Nephron (organoid): Measurements from ENCODE around the gene ZYG11A.

ENCODE experiments used
- H3K27ac Mint-ChIP-seq, 3 experiments: 2 replicates each; pipeline ENCODE4 v1.8.0; 2020; ENCODE audit warnings: mixed read lengths in 3 of 3, mild to moderate bottlenecking in 2 of 3, moderate library complexity in 1 of 3
- H3K27me3 Mint-ChIP-seq: 2 replicates; pipeline ENCODE4 v1.8.0; 2021; ENCODE audit warnings: low read depth, mild to moderate bottlenecking, moderate library complexity, mixed read lengths
- H3K36me3 Mint-ChIP-seq: 2 replicates; pipeline ENCODE4 v1.8.0; 2020; ENCODE audit warnings: low read depth, mixed read lengths
- H3K4me1 Mint-ChIP-seq: 2 replicates; pipeline ENCODE4 v1.8.0; 2020; ENCODE audit warnings: mixed read lengths
- H3K4me3 Mint-ChIP-seq, 3 experiments: 2 replicates each; pipeline ENCODE4 v1.8.0; 2020; ENCODE audit warnings: mild to moderate bottlenecking in 3 of 3, mixed read lengths in 3 of 3, moderate library complexity in 2 of 3
- H3K9me3 Mint-ChIP-seq: 2 replicates; pipeline ENCODE4 v1.8.0; 2020; ENCODE audit warnings: mixed read lengths
- CTCF ChIP-seq, 3 experiments: fragments of 200-600 bp; sonication (generic); IDR thresholded peaks; one replicate each; pipeline ENCODE4 v1.5.0; 2021; ENCODE audit warnings: antibody characterized with exemption in 3 of 3; ENCODE audit not compliant: unreplicated experiment in 3 of 3

The ZYG11A gene

DNA sequence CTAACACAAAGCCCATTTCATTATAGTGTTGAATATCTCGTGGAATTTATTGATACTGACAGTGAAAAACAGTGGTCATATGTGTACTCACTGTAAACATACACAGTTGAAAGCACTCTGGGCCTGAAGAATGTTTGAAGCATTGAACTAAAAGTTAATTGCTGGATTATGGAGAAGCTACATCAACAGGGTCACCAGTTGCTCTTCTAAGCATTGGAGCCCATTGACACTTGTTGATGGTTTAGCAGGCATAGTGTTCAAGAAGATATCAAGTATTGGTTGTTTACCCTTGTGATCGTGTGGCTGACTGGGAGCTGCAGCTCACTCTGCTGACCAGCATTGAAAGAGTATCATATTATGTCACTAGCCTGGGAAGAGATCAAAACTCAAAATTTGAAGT is 10.3 kb downstream of the ZYG11A start:
- Mint-ChIP-seq H3K4me3 (no peak overlapping the region), H3K9me3 (no peaks in the 10 kb centered on the region), H3K27ac (no peak overlapping the region), H3K36me3 (no peaks in the 10 kb centered on the region), H3K4me1 (no peaks in the 10 kb centered on the region), H3K27me3 (peaks cover 4% of the 10 kb centered on the region)
- TF ChIP-seq CTCF (IDR thresholded peaks at IDR 0.05; ENCODE audit: unreplicated experiment in 3 of 3): no peak

DNA sequence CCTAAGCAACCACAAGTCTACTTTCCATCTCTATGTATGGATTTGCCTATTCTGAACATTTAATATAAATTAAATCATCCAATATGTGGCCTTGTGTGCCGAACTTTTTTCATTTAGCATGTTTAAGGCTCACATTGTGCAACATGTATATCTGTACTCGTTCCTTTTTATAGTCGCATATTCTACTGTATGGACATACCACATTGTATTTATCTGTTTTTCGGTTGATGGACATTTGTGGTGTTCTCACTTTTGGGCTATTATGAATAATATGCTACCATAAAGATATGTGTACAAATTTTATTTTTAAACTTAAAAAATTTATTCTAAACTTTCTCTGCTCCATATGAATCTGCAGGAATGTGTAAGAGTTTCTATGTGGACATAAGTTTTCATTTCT is 13.0 kb downstream of the ZYG11A start:
- no peak overlapping the region for H3K27ac Mint-ChIP-seq
- H3K36me3 Mint-ChIP-seq: no peaks in the 10 kb centered on the region
- H3K27me3 Mint-ChIP-seq: peaks cover 4% of the 10 kb centered on the region
- H3K4me3 Mint-ChIP-seq: no peak overlapping the region
- TF ChIP-seq CTCF (IDR thresholded peaks at IDR 0.05; ENCODE audit: unreplicated experiment in 3 of 3): no peak
- no peaks in the 10 kb centered on the region for H3K4me1 Mint-ChIP-seq
- H3K9me3 Mint-ChIP-seq: no peaks in the 10 kb centered on the region

- peaks cover 4% of the 10 kb centered on the region for H3K27me3 Mint-ChIP-seq
- no peak overlapping the region for H3K4me3 Mint-ChIP-seq
- H3K9me3 Mint-ChIP-seq: no peaks in the 10 kb centered on the region
- no peaks in the 10 kb centered on the region for H3K36me3 Mint-ChIP-seq
- H3K27ac Mint-ChIP-seq: no peak overlapping the region
- no peak for TF ChIP-seq CTCF (IDR thresholded peaks at IDR 0.05; ENCODE audit: unreplicated experiment in 3 of 3)
- no peaks in the 10 kb centered on the region for H3K4me1 Mint-ChIP-seq
Observed at GRCh38 chr1:52856026-52856425, 13.5 kb downstream of the ZYG11A start.

DNA sequence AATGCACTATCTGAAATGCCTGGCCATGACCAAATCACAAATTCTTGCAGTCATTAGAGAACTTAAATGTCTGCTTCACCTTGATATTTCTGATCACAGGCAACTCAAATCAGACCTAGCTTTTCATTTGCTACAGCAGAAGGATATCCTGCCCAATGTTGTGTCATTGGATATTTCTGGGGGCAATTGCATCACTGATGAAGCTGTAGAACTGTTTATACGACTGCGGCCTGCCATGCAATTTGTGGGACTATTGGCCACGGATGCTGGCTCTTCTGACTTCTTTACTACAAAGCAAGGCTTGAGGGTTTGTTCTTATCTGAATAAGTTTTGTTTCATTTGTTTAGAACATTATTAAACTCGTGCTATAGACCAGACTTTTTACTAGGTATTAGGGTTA is 14.9 kb downstream of the ZYG11A start:
- no peaks in the 10 kb centered on the region for H3K36me3 Mint-ChIP-seq
- H3K9me3 Mint-ChIP-seq: no peaks in the 10 kb centered on the region
- no peak overlapping the region for H3K4me3 Mint-ChIP-seq
- no peak overlapping the region for H3K27ac Mint-ChIP-seq
- H3K27me3 Mint-ChIP-seq: no peaks in the 10 kb centered on the region
- no peak for TF ChIP-seq CTCF (IDR thresholded peaks at IDR 0.05; ENCODE audit: unreplicated experiment in 3 of 3)
- H3K4me1 Mint-ChIP-seq: no peaks in the 10 kb centered on the region

DNA sequence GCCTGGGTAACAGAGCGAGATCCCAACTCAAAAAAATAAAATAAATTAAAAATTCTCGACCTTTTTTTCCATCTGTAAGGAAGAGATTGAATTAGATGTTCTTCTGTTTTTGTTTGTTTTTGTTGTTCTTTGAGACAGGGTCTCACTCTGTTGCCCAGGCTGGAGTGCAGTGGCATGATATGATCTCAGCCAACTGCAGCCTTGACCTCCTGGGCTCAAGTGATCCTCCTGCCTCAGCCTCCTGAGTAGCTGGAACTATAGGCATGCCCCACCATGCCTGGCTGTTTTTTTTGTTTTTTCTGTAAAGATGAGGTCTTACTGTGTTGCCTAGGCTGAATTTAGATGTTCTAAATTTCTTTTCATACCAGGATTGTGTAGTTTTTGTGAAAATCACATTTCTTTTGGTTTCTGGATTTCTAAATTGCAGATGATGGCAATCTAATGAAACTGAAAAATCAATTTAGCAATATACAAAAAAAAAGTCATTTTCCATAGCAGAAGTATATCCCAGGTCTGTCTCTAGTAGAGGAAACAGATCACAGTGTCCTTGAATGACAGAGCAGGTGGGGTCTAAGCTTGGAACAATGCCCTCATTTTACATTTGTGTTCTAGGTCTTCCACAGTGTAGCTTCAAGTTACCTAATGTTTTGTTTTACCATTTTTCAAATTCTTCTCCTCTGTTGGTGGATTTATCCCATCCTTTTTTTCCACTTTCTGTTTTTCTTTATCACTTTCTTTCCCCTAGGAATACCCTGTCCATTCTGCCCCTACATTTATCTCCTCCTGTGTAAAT is 20.3 kb downstream of the ZYG11A start:
- Mint-ChIP-seq H3K27me3 (no peaks in the 10 kb centered on the region), H3K36me3 (no peaks in the 10 kb centered on the region), H3K9me3 (no peaks in the 10 kb centered on the region), H3K4me3 (no peak overlapping the region), H3K27ac (no peak overlapping the region), H3K4me1 (peaks cover 5% of the 10 kb centered on the region)
- no peak for TF ChIP-seq CTCF (IDR thresholded peaks at IDR 0.05; ENCODE audit: unreplicated experiment in 3 of 3)
